ENCODE results near the gene SLF2.

Gene SLF2

DNA sequence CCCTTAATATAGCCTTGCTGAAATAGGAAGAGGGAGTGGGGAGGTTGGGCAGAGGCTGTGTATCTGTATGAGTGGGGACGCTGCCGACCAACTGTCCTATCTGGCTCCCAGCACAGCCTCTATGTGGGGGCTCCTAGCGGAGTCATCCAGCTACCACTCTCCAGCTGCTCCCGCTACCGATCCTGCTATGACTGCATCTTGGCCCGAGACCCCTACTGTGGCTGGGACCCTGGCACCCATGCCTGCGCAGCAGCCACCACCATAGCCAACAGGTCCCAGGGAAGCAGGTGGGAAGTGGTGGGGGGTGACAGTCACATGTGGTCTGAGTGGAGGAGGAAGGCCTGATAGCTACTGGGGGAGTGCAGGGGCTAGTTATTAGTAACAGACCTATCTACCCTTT is 67.9 kb downstream of the SLF2 start:
- no peak for DNase-seq (ENCODE audit: low spot score)

DNA sequence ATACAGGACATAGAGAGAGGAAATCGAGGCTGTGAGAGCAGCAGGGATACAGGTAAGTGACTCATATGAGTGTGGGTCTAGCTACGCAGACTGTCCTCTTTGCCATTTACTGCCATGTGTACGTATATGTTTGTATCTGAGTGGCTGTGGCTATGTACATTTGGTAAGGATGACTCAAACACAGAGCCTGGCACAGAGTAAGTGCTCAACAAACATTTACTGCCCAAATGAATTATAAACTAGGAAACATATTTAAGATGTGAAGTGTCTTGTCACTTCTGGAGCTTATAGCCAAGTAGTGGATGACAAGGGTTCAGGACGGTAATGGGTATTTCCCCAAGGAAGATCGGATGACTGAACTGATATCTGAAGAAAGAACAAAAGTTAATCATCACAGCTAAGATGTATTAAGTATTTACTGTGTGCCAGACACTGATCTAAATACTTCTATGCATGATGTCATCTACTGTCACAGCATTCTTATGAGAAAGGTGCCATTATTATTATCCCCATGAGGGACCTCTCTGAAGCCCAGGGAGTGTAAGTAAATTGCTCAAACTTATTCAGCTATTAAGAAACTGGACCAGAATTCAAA is 68.5 kb downstream of the SLF2 start:
- no peak for DNase-seq (ENCODE audit: low spot score)

- DNase-seq (ENCODE audit: low spot score): no peak
Observed at GRCh38 chr10:100982916-100983830, 70.4 kb downstream of the SLF2 start.

DNA sequence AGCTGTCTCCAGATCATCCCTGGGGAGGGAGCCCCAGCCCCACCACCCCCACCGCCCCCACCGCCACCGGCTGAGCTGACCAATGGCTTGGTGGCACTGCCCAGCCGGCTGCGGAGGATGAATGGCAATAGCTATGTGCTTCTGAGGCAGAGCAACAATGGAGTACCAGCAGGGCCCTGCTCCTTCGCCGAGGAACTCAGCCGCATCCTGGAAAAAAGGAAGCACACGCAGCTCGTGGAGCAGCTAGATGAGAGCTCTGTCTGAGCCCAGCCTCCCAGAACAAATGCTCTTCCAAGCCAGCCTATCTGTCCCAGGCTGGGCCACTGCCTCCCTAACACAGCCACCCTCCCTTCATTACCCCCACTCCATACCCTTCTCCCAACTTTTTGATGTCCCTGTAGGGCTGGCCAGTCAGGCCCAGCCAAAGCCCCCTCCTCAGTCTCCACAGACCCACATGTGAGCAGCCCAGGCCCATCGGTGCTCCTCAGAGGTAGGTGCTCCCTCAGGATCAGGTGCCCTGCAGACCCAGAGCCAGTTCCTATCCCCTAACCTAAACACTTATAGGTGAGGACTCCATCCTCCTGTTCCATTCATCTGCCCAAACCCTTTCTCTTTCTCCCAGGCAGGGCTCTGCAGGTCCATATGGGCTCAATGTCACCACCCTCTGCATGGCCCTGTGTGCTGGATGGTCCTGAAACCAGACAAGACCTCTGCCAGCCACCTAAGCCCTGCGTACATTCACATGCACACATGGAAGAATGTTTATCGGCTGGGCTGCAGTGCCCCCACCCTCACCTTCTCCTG is 71.3 kb downstream of the SLF2 start:
- DNase-seq (ENCODE audit: low spot score): no peak

DNA sequence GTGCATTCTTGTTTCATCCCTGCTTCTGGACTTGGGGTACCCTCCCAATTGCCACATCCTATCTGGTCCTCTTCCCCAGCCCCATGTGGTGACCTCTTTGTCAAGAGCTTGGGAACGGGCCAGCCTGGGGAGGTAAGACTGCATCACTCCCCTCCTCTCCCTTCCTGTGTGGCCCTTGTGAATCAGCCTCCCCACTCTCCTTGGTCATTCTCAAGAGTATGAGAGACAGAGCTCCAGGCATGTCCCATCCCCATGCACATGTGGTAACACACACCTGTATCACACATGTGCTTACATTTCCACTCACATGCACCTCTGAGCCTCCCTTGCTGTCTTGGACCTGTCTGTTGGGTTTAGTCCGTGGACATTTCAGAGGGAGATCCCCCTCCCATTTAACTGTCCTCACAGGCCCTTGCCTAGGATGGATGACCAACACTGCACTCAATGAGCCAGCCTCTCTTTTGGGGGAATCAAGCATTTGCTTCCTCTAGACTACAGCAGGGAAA is 72.0 kb downstream of the SLF2 start:
- no peak for DNase-seq (ENCODE audit: low spot score)

- no peak for DNase-seq (ENCODE audit: low spot score)
Observed at GRCh38 chr10:100985336-100985735, 72.6 kb downstream of the SLF2 start.

GRCh38 chr10:100986623-100986951 is 73.8 kb downstream of the SLF2 start:
- no peak for DNase-seq (ENCODE audit: low spot score)

- DNase-seq (ENCODE audit: low spot score): peak; percentile 88
Observed at GRCh38 chr10:100986952-100987684, 74.4 kb downstream of the SLF2 start, which contains the start of the genes MRPL43 and TWNK. Gene MRPL43 (minus strand): TSS chr10:100987497. CDS start chr10:100987443, 54 bp downstream. Gene TWNK (plus strand): TSS chr10:100987543. CDS start chr10:100988211, 668 bp downstream.

DNA sequence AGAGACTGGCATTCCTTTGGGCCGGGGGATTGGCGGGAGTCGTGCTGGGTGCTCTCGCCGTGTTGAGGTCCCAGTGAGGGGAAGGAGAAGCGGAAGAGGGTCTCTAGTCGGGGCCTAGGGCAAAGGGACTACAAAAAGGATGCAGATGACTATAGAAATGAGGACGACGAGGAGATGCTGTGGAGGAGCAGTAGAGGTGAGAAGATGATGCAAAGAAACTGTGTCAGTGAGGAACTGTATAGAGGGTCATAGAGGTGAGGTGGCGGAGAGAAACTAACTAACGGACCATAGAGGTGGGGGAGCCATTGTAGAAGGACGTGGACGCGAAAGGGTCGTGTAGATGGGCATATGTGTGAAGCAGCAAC is 74.9 kb downstream of the SLF2 start:
- no peak for DNase-seq (ENCODE audit: low spot score)

DNA sequence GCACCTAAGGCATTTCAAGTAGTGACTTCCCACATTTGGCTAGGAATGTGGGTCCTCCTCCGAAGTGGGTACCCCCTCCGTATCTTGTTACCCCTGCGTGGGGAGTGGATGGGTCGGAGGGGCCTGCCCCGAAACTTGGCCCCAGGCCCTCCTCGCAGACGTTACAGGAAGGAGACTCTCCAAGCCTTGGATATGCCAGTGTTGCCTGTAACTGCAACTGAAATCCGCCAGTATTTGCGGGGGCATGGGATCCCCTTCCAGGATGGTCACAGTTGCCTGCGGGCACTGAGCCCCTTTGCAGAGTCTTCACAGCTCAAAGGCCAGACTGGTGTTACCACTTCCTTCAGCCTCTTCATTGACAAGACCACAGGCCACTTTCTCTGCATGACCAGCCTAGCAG is 75.4 kb downstream of the SLF2 start:
- no peak for DNase-seq (ENCODE audit: low spot score)

GRCh38 chr10:100989088-100989487 is 76.3 kb downstream of the SLF2 start:
- no peak for DNase-seq (ENCODE audit: low spot score)

DNA sequence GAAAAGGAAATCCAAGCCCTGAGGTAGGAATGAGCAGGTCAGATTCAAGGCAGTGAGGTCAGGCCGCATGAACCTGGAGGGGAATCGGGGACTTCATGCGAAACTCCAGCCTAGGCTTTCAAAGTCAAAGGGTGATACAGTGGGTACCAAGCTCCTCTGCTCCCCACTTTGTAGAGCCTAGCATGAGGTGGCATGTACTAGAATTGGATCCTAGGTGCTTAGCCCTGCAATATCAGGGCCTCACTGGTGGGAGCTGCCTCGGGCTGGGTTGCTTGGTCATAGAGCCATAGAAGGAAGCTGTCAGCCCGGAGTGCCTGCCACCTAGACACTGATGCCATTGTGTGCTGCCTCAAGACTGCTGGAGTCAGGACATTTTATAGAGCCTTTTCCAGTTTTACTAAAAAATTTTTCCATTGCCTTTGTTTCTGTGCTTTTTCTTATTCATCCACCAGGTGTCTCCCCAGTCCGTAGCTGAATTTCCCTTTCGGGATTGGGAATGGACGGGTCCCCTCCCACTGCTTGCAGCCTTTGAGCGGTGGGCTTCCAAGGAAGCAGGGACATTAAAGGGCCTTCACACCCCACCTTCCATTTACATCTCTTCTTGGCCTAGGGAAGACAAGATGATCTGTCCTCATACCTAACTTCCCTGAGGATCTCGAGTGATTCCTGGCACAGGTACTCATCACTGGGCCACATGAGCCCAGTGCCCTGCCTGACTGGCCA is 81.4 kb downstream of the SLF2 start:
- DNase-seq (ENCODE audit: low spot score): no peak

DNA sequence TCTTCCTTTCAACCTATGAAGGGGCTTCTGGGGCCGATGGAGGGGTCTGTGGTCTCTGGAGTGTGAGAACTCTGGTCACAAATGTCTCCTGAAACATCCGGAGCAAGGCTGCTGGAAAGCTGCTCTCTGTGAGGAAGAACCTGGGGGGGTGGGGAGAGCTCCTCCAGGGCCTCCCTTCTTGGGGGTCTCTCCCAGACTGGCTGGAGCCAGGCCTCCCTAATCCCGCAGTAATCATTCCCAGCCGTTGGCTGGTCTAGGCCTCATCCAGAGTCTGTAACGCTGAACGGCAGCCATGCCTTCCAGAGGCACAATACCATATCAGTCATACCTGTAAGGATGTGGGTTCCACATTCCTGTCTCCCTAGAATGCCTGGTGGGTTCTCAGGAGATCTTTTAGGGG is 82.4 kb downstream of the SLF2 start:
- DNase-seq (ENCODE audit: low spot score): no peak

DNA sequence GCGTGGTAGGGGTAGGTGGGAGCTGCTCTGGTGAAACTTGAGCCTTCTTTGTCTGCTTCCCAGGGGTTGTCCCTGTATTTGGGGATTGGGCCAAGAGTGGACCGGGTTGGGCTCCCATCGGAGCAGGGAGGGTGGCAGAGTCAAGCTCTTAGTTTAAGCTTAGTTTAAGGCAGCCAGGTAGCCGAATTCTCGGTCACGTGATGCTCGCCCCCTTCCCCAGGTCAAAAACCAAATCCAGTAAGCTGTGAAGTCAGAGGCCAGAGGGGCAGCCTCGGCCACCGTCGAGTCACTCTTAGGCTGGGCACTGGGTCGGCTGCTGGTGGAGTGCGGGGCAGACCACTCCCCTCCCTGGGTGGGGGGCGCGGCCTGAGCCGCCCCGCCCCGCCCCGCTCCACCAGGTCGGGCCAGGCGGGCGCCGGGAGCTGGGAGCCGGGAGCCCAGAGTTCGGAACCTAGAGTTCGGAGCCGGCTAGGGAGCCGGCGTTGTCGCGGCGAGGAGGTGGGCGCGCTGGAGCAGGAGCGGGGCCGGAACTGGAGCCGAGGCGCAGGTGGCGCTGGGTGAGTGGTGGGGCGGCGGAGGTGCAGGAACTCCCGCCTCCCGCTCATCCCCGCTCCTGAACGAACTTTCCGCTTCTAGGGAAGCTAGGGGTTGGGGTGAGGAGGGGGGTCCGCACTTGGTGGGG is 84.1 kb downstream of the SLF2 start:
- DNase-seq (ENCODE audit: low spot score): no peak

DNA sequence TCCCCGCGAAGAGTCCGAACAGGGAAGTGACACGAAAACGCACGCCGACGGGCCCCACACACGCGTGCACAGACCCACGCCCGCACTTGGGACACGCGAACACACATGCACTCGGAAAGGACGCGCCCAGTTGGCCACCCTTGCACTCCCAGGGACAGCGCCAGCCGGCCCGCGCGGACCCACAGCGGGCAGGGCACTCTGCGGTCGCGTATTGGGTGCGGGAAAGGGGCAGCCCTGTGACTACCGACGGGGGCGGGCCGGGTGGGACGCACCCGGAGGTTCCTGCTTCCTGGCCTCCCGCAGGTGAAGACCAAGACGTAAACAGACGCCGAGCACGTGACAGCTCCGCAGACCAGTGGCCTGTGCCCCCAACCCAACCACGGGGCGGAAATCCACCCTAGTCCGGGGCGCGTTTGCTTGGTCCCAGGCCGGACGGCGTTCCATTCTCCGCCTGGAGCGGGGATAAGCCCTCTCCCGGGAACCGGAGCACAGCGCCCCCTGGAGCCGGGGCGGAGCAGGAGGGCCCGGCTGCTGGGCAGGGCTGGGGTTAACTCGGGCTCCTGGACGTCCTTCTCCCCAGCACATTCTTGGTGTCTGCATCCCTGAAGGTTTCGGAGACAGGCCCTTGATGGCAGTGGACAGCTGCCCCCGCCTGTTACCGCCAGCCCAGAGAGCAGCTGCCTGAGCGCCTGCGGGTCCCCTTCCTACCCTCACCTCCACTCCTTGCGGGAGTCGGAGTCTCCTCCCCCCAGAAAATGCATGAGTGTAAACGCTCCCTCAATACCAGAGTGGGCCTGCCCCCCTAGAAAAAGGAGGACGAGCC is 84.8 kb downstream of the SLF2 start:
- peak; percentile 81 for DNase-seq (ENCODE audit: low spot score)

DNA sequence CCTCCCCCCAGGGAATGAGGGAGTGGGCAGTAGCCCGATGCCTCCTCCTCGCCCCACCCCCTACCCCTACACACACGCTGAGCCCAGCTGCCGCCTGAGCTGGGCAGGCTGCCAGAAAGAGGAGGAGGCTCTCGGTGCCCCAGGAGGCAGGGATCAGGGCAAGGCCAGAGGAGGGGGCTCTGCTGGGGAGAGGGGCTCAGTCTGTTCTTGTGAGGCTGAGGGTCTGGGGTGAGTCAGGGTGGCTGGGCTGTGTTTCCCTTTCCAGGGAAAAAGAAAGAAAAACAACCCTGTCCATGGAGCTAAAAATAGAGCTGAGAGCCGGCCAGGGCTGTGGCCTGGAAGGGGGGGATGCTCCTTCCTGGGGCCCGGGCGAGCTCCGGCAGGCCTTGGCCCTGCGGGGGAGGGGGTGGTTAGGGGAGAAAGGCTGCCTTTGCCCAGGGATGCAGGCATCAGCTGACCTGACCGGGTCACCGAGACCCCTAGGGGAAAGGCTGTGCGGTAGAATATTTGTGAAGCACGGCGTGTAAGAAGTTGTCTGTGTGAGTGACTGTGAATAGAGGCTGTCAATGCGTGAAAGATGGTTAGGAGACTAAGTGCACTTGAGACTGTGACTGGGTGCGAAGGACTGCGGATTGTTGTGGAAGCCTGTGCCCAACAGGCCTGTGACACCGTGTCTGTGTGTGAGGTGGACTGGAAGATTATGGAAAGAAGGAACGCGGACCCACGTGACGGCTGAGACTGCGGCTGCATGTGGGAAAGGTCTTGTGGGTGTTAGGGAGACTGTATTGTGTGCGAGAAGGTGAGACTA is 85.6 kb downstream of the SLF2 start:
- peak; percentile 76 for DNase-seq (ENCODE audit: low spot score)

DNA sequence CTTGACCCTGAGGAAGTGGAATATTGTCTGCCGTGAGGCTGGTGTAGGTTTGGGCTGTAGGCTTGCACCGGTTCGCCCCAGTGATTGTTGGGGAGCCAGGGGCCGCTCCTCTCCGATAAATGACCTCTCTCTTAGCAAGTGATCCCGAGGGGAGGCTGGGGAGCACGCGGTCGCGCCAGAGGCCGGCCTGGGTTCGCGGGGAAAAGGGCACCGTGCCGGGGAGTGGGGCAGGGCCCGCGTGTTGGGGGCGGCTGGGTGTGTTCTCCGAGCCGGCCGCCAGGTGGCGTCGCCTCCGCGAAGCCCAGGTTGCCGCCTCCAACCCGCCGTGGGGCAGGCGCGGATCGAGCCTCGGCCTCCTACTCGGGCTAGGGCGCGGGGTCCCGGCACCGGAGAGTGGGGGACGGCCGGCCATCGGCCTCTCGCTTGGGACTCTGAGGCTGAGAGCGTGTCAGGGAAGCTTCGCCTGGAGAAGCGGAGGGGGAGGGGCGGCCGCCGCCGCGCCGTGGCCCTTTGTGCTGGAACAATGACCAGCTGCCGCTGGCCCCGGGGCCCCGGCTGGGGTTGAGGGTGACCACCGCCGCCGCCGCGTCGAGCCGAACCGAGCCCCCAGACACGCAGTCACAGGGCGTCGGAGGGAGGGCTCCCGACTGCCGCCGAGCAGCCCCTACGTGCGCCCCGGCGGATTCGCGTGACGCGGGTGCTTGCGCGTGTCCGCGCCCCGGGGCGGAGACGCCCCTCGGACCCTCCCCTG is 86.4 kb downstream of the SLF2 start:
- DNase-seq (ENCODE audit: low spot score): peak; percentile 78

DNA sequence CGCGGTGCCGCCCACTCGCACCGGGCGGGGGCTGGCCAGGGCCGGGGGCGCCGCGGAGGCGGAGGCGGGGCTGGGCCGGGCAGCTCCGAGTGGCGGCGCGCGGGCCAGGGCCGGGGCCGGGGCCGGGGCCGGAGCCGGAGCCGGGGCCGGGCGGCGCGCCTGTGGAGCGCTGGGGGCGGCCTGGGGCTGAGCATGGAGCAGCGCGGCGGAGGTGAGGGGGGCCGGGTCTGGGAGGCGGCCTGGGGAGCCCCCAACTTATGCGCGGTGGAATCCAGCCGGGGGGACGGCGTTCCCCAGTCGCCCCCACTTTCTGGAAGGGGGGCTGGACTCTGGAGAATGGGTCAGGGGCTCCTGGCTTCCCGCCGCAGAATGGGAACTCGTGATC is 87.0 kb downstream of the SLF2 start, which contains the start of gene LZTS2:
Gene LZTS2 (plus strand): TSS at position 67 of the 385 bp plus-strand sequence. CDS start 2,731 bp downstream, outside the sequence.
- DNase-seq (ENCODE audit: low spot score): no peak
